Chondrocyte (in vitro differentiated cells): ENCODE data around the gene NFASC. TPM values are rescaled to one million over a fixed set of nuclear protein-coding genes. Genes with fewer than 3 reads are reported as not detected.

ENCODE experiments used
- DNase-seq: peaks from one replicate; pipeline ENCODE4 v3.0.0; 2021; ENCODE audit warnings: mixed read lengths, low spot score
- H3K27ac Mint-ChIP-seq: one replicate; pipeline ENCODE4 v1.8.0; 2021; ENCODE audit warnings: mild to moderate bottlenecking, moderate library complexity, mixed read lengths; ENCODE audit not compliant: unreplicated experiment
- H3K27me3 Mint-ChIP-seq: 2 replicates; pipeline ENCODE4 v1.8.0; 2021; ENCODE audit warnings: low read depth, mixed read lengths
- H3K36me3 Mint-ChIP-seq: 2 replicates; pipeline ENCODE4 v1.8.0; 2021; ENCODE audit warnings: low read depth, mixed read lengths
- H3K4me1 Mint-ChIP-seq: 2 replicates; pipeline ENCODE4 v1.8.0; 2021; ENCODE audit warnings: low read depth, mild to moderate bottlenecking, mixed read lengths
- H3K4me3 Mint-ChIP-seq: one replicate; pipeline ENCODE4 v1.8.0; 2021; ENCODE audit warnings: mild to moderate bottlenecking, moderate library complexity, mixed read lengths; ENCODE audit not compliant: unreplicated experiment
- H3K9me3 Mint-ChIP-seq: 2 replicates; pipeline ENCODE4 v1.8.0; 2021; ENCODE audit warnings: low read depth, mixed read lengths
- total RNA-seq: library from RNA; stranded (reverse); gene quantifications from 3 replicates; pipeline ENCODE4 v1.2.1, GENCODE V29; 2021
- TF ChIP-seq, protein P1 (sequence below): fragments of 200-600 bp; sonication (generic); IDR thresholded peaks from 2 replicates; pipeline ENCODE4 v1.5.0; 2021; ENCODE audit warnings: antibody characterized with exemption, mild to moderate bottlenecking, moderate library complexity

NFASC gene
- total RNA-seq, 1 donor from 2014 or later, result 0.20 TPM

DNA sequence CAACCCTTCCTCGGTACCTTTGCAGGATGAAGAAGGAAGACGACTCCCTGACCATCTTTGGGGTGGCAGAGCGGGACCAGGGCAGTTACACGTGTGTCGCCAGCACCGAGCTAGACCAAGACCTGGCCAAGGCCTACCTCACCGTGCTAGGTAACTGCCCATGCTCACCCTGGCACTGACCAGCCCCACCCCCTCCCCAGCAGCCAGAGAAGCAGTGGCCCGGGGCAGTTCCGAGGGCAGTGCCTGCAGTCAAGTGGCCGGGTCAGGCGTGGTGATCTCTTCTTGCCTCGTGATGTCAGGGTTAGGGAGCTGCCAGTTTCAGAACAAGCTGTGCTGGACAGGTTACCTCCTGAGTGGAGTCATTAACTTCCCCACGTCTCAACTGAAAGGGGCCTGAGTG is 106.0 kb downstream of the NFASC start:
- peaks cover 22% of the 10 kb centered on the region for H3K4me1 Mint-ChIP-seq
- TF ChIP-seq, protein P1, sequence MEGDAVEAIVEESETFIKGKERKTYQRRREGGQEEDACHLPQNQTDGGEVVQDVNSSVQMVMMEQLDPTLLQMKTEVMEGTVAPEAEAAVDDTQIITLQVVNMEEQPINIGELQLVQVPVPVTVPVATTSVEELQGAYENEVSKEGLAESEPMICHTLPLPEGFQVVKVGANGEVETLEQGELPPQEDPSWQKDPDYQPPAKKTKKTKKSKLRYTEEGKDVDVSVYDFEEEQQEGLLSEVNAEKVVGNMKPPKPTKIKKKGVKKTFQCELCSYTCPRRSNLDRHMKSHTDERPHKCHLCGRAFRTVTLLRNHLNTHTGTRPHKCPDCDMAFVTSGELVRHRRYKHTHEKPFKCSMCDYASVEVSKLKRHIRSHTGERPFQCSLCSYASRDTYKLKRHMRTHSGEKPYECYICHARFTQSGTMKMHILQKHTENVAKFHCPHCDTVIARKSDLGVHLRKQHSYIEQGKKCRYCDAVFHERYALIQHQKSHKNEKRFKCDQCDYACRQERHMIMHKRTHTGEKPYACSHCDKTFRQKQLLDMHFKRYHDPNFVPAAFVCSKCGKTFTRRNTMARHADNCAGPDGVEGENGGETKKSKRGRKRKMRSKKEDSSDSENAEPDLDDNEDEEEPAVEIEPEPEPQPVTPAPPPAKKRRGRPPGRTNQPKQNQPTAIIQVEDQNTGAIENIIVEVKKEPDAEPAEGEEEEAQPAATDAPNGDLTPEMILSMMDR, result no peak
- H3K4me3 Mint-ChIP-seq, result no peak overlapping the region
- H3K27ac Mint-ChIP-seq, result no peak overlapping the region
- H3K9me3 Mint-ChIP-seq, result no peaks in the 10 kb centered on the region
- no peak for DNase-seq
- peaks cover 13% of the 10 kb centered on the region for H3K27me3 Mint-ChIP-seq
- H3K36me3 Mint-ChIP-seq, result no peaks in the 10 kb centered on the region

DNA sequence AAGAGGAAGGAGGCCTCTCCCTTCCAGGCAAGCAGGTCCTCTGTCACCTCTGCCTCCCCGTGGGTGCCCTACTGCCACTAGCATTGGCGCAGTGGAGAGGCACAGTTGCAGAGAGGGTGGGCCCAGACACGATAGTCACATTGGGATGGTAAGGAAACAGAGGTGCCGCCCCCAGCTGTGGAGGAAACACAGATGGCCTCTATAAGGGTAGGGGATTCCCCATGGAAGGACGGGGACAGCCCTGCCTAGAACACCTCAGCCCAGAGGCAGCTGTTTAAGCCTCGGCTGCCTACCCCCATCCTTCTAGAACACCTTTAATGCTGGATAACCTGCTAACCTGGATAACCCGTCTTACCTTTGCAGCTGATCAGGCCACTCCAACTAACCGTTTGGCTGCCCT is 106.7 kb downstream of the NFASC start:
- Mint-ChIP-seq H3K4me1 (peaks cover 23% of the 10 kb centered on the region), H3K4me3 (no peak overlapping the region), H3K27ac (no peak overlapping the region), H3K9me3 (no peaks in the 10 kb centered on the region), H3K27me3 (peaks cover 11% of the 10 kb centered on the region), H3K36me3 (no peaks in the 10 kb centered on the region)
- no peak for DNase-seq
- TF ChIP-seq, protein P1, result no peak

DNA sequence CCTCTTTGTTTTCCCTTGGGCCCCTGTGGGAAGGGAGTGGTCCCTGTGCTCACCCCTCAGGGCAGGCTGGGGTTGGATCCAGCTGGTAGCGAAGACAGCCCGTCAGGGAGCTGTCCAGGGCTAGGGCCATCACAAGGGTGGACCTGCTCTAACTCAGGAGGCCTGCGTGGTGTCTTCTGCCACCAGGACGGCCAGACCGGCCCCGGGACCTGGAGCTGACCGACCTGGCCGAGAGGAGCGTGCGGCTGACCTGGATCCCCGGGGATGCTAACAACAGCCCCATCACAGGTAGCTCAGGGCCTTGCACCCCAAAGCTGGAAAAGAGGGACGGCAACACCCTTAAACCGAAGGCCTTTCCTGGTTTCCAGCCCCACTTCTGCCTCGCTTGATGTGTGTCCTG is 108.1 kb downstream of the NFASC start:
- no peak overlapping the region for H3K27ac Mint-ChIP-seq
- H3K4me1 Mint-ChIP-seq, result peaks cover 21% of the 10 kb centered on the region
- no peaks in the 10 kb centered on the region for H3K9me3 Mint-ChIP-seq
- H3K4me3 Mint-ChIP-seq, result no peak overlapping the region
- no peaks in the 10 kb centered on the region for H3K36me3 Mint-ChIP-seq
- TF ChIP-seq, protein P1, result no peak
- peaks cover 7% of the 10 kb centered on the region for H3K27me3 Mint-ChIP-seq
- DNase-seq, result no peak

DNA sequence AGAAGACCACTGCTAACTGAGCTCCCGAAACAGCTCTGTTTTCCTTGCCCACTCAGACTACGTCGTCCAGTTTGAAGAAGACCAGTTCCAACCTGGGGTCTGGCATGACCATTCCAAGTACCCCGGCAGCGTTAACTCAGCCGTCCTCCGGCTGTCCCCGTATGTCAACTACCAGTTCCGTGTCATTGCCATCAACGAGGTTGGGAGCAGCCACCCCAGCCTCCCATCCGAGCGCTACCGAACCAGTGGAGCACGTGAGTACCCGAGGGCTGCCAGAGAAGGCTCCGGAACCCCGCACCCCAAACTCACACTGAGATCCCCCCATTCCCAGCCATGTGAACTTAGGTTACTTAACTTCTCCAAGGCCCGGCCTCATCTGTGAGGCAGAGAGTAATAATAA is 108.6 kb downstream of the NFASC start:
- H3K27me3 Mint-ChIP-seq, result peaks cover 8% of the 10 kb centered on the region
- H3K9me3 Mint-ChIP-seq, result no peaks in the 10 kb centered on the region
- no peak overlapping the region for H3K27ac Mint-ChIP-seq
- H3K4me1 Mint-ChIP-seq, result peaks cover 21% of the 10 kb centered on the region
- H3K4me3 Mint-ChIP-seq, result no peak overlapping the region
- no peaks in the 10 kb centered on the region for H3K36me3 Mint-ChIP-seq
- TF ChIP-seq, protein P1, result no peak
- DNase-seq, result no peak

DNA sequence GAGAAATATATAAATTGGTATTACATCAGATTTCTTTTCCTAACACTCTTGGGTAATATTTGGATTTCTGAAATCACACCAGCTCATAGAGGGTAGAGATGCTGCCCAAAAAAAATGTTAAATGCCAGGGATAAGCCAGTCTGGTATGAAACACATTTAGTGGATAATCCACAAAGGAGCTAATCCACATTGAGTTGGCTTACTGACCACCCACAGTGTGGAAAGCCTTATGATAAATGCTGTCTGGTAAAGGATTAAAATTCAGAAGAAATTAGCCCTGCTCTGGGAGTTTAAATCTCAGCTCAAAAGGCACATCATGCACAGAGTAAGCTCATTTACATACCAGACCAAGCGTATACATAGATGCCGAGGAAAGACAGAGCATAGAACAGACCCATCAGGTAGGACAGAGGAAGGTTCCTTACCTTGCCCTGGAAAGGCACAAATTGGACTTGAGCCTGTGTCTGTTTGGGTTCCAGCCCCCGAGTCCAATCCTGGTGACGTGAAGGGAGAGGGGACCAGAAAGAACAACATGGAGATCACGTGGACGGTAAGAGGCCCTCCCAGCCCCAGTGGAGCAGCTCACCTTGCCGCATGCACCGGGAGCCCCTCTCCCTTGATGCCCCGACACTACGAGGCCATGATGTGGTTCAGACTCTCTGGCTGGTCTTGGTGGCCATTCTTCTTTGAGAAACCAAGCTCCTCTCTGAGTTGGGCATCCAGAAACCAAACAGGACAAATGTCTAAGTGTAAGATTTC is 109.4 kb downstream of the NFASC start:
- DNase-seq, result no peak
- TF ChIP-seq, protein P1, result no peak
- H3K9me3 Mint-ChIP-seq, result no peaks in the 10 kb centered on the region
- no peak overlapping the region for H3K4me3 Mint-ChIP-seq
- peaks cover 21% of the 10 kb centered on the region for H3K4me1 Mint-ChIP-seq
- H3K27me3 Mint-ChIP-seq, result peaks cover 9% of the 10 kb centered on the region
- no peak overlapping the region for H3K27ac Mint-ChIP-seq
- no peaks in the 10 kb centered on the region for H3K36me3 Mint-ChIP-seq
